ENCODE data around the gene ABCA9. TPM values are rescaled to one million over a fixed set of nuclear protein-coding genes. Genes with fewer than 3 reads are reported as not detected.

ABCA9 gene, protein sequence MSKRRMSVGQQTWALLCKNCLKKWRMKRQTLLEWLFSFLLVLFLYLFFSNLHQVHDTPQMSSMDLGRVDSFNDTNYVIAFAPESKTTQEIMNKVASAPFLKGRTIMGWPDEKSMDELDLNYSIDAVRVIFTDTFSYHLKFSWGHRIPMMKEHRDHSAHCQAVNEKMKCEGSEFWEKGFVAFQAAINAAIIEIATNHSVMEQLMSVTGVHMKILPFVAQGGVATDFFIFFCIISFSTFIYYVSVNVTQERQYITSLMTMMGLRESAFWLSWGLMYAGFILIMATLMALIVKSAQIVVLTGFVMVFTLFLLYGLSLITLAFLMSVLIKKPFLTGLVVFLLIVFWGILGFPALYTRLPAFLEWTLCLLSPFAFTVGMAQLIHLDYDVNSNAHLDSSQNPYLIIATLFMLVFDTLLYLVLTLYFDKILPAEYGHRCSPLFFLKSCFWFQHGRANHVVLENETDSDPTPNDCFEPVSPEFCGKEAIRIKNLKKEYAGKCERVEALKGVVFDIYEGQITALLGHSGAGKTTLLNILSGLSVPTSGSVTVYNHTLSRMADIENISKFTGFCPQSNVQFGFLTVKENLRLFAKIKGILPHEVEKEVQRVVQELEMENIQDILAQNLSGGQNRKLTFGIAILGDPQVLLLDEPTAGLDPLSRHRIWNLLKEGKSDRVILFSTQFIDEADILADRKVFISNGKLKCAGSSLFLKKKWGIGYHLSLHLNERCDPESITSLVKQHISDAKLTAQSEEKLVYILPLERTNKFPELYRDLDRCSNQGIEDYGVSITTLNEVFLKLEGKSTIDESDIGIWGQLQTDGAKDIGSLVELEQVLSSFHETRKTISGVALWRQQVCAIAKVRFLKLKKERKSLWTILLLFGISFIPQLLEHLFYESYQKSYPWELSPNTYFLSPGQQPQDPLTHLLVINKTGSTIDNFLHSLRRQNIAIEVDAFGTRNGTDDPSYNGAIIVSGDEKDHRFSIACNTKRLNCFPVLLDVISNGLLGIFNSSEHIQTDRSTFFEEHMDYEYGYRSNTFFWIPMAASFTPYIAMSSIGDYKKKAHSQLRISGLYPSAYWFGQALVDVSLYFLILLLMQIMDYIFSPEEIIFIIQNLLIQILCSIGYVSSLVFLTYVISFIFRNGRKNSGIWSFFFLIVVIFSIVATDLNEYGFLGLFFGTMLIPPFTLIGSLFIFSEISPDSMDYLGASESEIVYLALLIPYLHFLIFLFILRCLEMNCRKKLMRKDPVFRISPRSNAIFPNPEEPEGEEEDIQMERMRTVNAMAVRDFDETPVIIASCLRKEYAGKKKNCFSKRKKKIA (N-terminal part only)
- 1.4 and 1.7 TPM in 2 replicates for total RNA-seq

DNA sequence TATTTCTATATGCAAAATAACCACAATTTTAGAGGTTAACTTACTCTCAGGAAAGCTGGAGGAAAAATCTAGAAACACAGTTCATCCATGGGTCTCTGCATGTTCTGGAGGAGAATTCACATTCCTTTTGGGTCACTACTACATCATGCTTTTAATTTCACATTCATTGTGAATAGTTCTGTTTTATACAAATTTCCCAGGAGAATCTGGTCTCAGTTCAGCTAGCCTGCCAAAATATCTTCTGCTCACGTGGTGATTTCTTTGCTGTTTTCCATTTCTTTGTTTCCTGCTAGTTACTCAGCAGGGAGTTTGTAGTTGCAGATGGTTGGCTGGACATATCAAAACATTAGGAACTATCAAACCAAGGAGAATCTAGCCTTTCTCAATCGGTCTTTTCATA, at the start of gene ABCA9:
Gene ABCA9, minus strand, starts transcription at position 106 of the 400 bp plus-strand sequence. CDS start 9,801 bp downstream, outside the sequence.

GRCh38 chr17:68955181-68955841, 105.4 kb downstream of the ABCA9 start, which contains the start of gene ABCA8:
Gene ABCA8 (minus strand): TSS chr17:68955392. CDS start chr17:68942034, 13,358 bp downstream.

Small RNA genes lying within 50 kb of the gene (small RNA-seq; reads per million reads assigned to genes)
- gene MIR4524B, result not detected

Other genes with a start within 250 kb of the ABCA9 start
- gene ABCA8, start 105.5 kb downstream of the ABCA9 start, total RNA-seq, result 11.0 and 23.7 TPM in 2 replicates
- 9.4 and 11.9 TPM in 2 replicates for gene ABCA6, start 81.0 kb upstream of the ABCA9 start, total RNA-seq
- 1.2 and 2.9 TPM in 2 replicates for gene ABCA10, start 167.9 kb upstream of the ABCA9 start, total RNA-seq